ENCODE data around the gene TNFSF10.
A peak's percentile ranks its signal among the peaks of the same experiment; 100 is the strongest.

TNFSF10 gene

GRCh38 chr3:172552607-172553006 lies 29.4 kb upstream of the TNFSF10 start:
- no peak for TF ChIP-seq CTCF (IDR thresholded peaks at IDR 0.05; ENCODE audit: low read depth, low read length, missing control alignments)
- H3K4me3 ChIP-seq (ENCODE audit: low read depth, low read length) = no peak overlapping the region
- DNase-seq (ENCODE audit: low read depth) = no peak

GRCh38 chr3:172551874-172552273 lies 28.6 kb upstream of the TNFSF10 start:
- DNase-seq (ENCODE audit: low read depth) = no peak
- no peak for TF ChIP-seq CTCF (IDR thresholded peaks at IDR 0.05; ENCODE audit: low read depth, low read length, missing control alignments)
- no peak overlapping the region for H3K4me3 ChIP-seq (ENCODE audit: low read depth, low read length)

GRCh38 chr3:172550347-172550943 lies 27.2 kb upstream of the TNFSF10 start:
- no peak for TF ChIP-seq CTCF (IDR thresholded peaks at IDR 0.05; ENCODE audit: low read depth, low read length, missing control alignments)
- DNase-seq (ENCODE audit: low read depth) = peak; percentile 22
- H3K4me3 ChIP-seq (ENCODE audit: low read depth, low read length) = no peak overlapping the region

GRCh38 chr3:172549144-172549543 lies 25.9 kb upstream of the TNFSF10 start:
- no peak for DNase-seq (ENCODE audit: low read depth)
- TF ChIP-seq CTCF (IDR thresholded peaks at IDR 0.05; ENCODE audit: low read depth, low read length, missing control alignments) = no peak
- no peak overlapping the region for H3K4me3 ChIP-seq (ENCODE audit: low read depth, low read length)

GRCh38 chr3:172546628-172547214 lies 23.5 kb upstream of the TNFSF10 start:
- DNase-seq (ENCODE audit: low read depth) = no peak
- TF ChIP-seq CTCF (IDR thresholded peaks at IDR 0.05; ENCODE audit: low read depth, low read length, missing control alignments) = no peak
- no peak overlapping the region for H3K4me3 ChIP-seq (ENCODE audit: low read depth, low read length)

GRCh38 chr3:172546105-172546504 lies 22.9 kb upstream of the TNFSF10 start:
- H3K4me3 ChIP-seq (ENCODE audit: low read depth, low read length) = no peak overlapping the region
- DNase-seq (ENCODE audit: low read depth) = no peak
- TF ChIP-seq CTCF (IDR thresholded peaks at IDR 0.05; ENCODE audit: low read depth, low read length, missing control alignments) = no peak

GRCh38 chr3:172544404-172544803 lies 21.2 kb upstream of the TNFSF10 start:
- TF ChIP-seq CTCF (IDR thresholded peaks at IDR 0.05; ENCODE audit: low read depth, low read length, missing control alignments) = no peak
- no peak overlapping the region for H3K4me3 ChIP-seq (ENCODE audit: low read depth, low read length)
- no peak for DNase-seq (ENCODE audit: low read depth)
